GM12878 (cell line): ENCODE results near the gene RETSAT. TPM values are rescaled to one million over a fixed set of nuclear protein-coding genes. Genes with fewer than 3 reads are reported as not detected.
A peak's percentile ranks its signal among the peaks of the same experiment; 100 is the strongest.

ENCODE experiments used
- ATAC-seq: fragments of 200-7000 bp; cut with Tn5 transposase; 3 replicates; pipeline ENCODE4 v1.9.1; 2020; ENCODE audit warnings: mild to moderate bottlenecking, moderate library complexity
- BruUV-seq: library from RNA; stranded (reverse); fragments of 400-500 nt; replicated peaks from 2 replicates; lab custom pipeline; 2021; lab: Mats Ljungman, UMichigan
- CTCF ChIA-PET: fragments of 300-600 bp; sonication (Branson Sonifier 250); formaldehyde crosslinking; extraction: SDS; loops from one replicate; lab custom pipeline; 2021; ENCODE audit warnings: inconsistent platforms; lab: Yijun Ruan, JAX
- POLR2A ChIA-PET: fragments of 350-600 bp; formaldehyde crosslinking; extraction: SDS; loops from one replicate; lab custom pipeline; 2021; ENCODE audit warnings: inconsistent platforms; lab: Charles Lee
- RAD21 ChIA-PET: fragments of 300-600 bp; sonication (Branson Sonifier 250); formaldehyde crosslinking; loops from one replicate; lab custom pipeline; 2023; ENCODE audit warnings: antibody characterized with exemption; ENCODE audit not compliant: unreplicated experiment; lab: Charles Lee
- SMC1A ChIA-PET: fragments of 300-600 bp; sonication (Branson Sonifier 250); formaldehyde crosslinking; loops from one replicate; lab custom pipeline; 2023; ENCODE audit not compliant: unreplicated experiment, uncharacterized antibody; lab: Charles Lee
- DNase-seq: peaks from one replicate; pipeline ENCODE4 v3.0.0-alpha.2; 2011; ENCODE audit warnings: low read depth, low spot score
- FAIRE-seq: peaks from 3 replicates; lab custom pipeline; 2011; peaks lifted over from hg19 to GRCh38; lab: Jason Lieb, UNC
- H2AFZ ChIP-seq: 2 replicates; pipeline ENCODE4 v1.6.0; 2011; ENCODE audit warnings: low read depth, low read length, control low read depth; ENCODE audit not compliant: control insufficient read depth
- H3K27ac ChIP-seq: 2 replicates; pipeline ENCODE4 v1.5.1; 2011; ENCODE audit warnings: control low read depth; ENCODE audit not compliant: control insufficient read depth, insufficient read depth
- H3K27me3 ChIP-seq, 2 experiments: replicated peaks in 1 of 2; 2 replicates each; pipeline versions ENCODE4 v1.6.0 to v1.6.1; 2011; ENCODE audit warnings: low read length in 1 of 2; ENCODE audit not compliant: control insufficient read depth in 2 of 2, insufficient read depth in 2 of 2
- H3K36me3 ChIP-seq, 2 experiments: 2 replicates each; pipeline ENCODE4 v1.5.1; 2011; ENCODE audit warnings: low read length in 1 of 2; ENCODE audit not compliant: control insufficient read depth in 2 of 2, insufficient read depth in 2 of 2
- H3K4me1 ChIP-seq: 2 replicates; pipeline ENCODE4 v1.6.1; 2011; ENCODE audit warnings: mild to moderate bottlenecking, low read length, moderate library complexity, mixed read lengths; ENCODE audit not compliant: control insufficient read depth, insufficient read depth
- H3K4me2 ChIP-seq: 2 replicates; pipeline ENCODE4 v1.6.0; 2011; ENCODE audit warnings: control low read depth; ENCODE audit not compliant: control insufficient read depth, insufficient read depth
- H3K4me3 ChIP-seq: fragments of 200-600 bp; sonication (generic); 2 replicates; pipeline ENCODE4 v1.5.1; 2016
- H3K79me2 ChIP-seq: 2 replicates; pipeline ENCODE4 v1.6.0; 2011; ENCODE audit warnings: low read length; ENCODE audit not compliant: control insufficient read depth, insufficient read depth
- H3K9ac ChIP-seq: 2 replicates; pipeline ENCODE4 v1.8.0; 2011; ENCODE audit warnings: low read length, control low read depth, mixed read lengths; ENCODE audit not compliant: control insufficient read depth, insufficient read depth
- H3K9me3 ChIP-seq: replicated peaks from 3 replicates; pipeline ENCODE4 v1.5.1; 2011; ENCODE audit warnings: mild to moderate bottlenecking, low read length; ENCODE audit not compliant: control insufficient read depth, insufficient read depth
- H4K20me1 ChIP-seq: 2 replicates; pipeline ENCODE4 v1.6.0; 2011; ENCODE audit not compliant: control insufficient read depth, insufficient read depth
- CHD1 ChIP-seq: IDR thresholded peaks from 2 replicates; pipeline ENCODE4 v1.6.1; 2012; ENCODE audit warnings: low read depth, low read length, improper control_type of control experiment
- E2F4 ChIP-seq: IDR thresholded peaks from 2 replicates; pipeline ENCODE4 v1.6.1; 2012; ENCODE audit warnings: low read depth, low read length, improper control_type of control experiment
- E4F1 ChIP-seq: fragments of 450-650 bp; IDR thresholded peaks from 2 replicates; pipeline ENCODE4 v1.6.1; 2018; ENCODE audit warnings: borderline replicate concordance, mild to moderate bottlenecking; ENCODE audit not compliant: partially characterized antibody
- ESRRA ChIP-seq: IDR thresholded peaks from 2 replicates; pipeline ENCODE4 v1.6.1; 2012; ENCODE audit warnings: mild to moderate bottlenecking, low read length, improper control_type of control experiment
- ETV6 ChIP-seq, 2 experiments: fragments of 450-650 bp in 1 of 2; IDR thresholded peaks in 1 of 2; conservative IDR thresholded peaks in 1 of 2; 2 replicates each; pipeline ENCODE4 v1.6.1; 2014; ENCODE audit warnings: antibody characterized with exemption in 1 of 2, borderline replicate concordance in 1 of 2, low read depth in 1 of 2, mild to moderate bottlenecking in 1 of 2, moderate library complexity in 1 of 2
- IKZF1 ChIP-seq: fragments of 450-650 bp; conservative IDR thresholded peaks from 2 replicates; pipeline ENCODE4 v1.6.1; 2017; ENCODE audit warnings: antibody characterized with exemption, mild to moderate bottlenecking
- IRF4 ChIP-seq: IDR thresholded peaks from 2 replicates; pipeline ENCODE4 v1.6.1; 2011; ENCODE audit warnings: low read depth, low read length
- KAT2A ChIP-seq: conservative IDR thresholded peaks from 2 replicates; pipeline ENCODE4 v1.6.1; 2011; ENCODE audit warnings: low read depth, low read length; ENCODE audit not compliant: control insufficient read depth
- MTA2 ChIP-seq: fragments of 450-650 bp; IDR thresholded peaks from 2 replicates; pipeline ENCODE4 v1.6.1; 2016; ENCODE audit warnings: low read depth, mild to moderate bottlenecking, moderate library complexity
- NFIC ChIP-seq: IDR thresholded peaks from 2 replicates; pipeline ENCODE4 v1.6.1; 2012; ENCODE audit warnings: low read depth, mild to moderate bottlenecking, inconsistent platforms, low read length, moderate library complexity
- PKNOX1 ChIP-seq: fragments of 450-650 bp; IDR thresholded peaks from 2 replicates; pipeline ENCODE4 v1.6.1; 2016; ENCODE audit warnings: mild to moderate bottlenecking
- RUNX3 ChIP-seq: IDR thresholded peaks from 2 replicates; pipeline ENCODE4 v1.6.1; 2012; ENCODE audit warnings: low read length, inconsistent platforms
- TARDBP ChIP-seq: IDR thresholded peaks from 2 replicates; pipeline ENCODE4 v1.6.1; 2016; ENCODE audit warnings: borderline replicate concordance
- TCF7 ChIP-seq: IDR thresholded peaks from 2 replicates; pipeline ENCODE4 v1.6.1; 2014; ENCODE audit warnings: antibody characterized with exemption, borderline replicate concordance
- ZBED1 ChIP-seq: IDR thresholded peaks from 2 replicates; pipeline ENCODE4 v1.6.1; 2016; ENCODE audit warnings: borderline replicate concordance
- WGBS: methylation state at CpG from one replicate; pipeline ENCODE4 v1.1.6; 2016; ENCODE audit warnings: low lambda C conversion rate; ENCODE audit not compliant: insufficient replicate concordance, insufficient coverage; ENCODE audit errors: missing lambda C conversion rate; 5-methylcytosine and 5-hydroxymethylcytosine counted together
- in situ Hi-C: fragments of 300-500 bp; cut with MboI; formaldehyde crosslinking; loops from 9 replicates; pipeline ENCODE4 v1.14.3; 2018; ENCODE audit warnings: mixed read lengths
- intact Hi-C: fragments of 100-400 bp; cut with micrococcal nuclease; formaldehyde crosslinking; loops from one replicate; pipeline ENCODE4 v1.14.2; 2022; ENCODE audit not compliant: unreplicated experiment
- polyA plus RNA-seq, 11 experiments: library from polyadenylated mRNA; depleted of rRNA in 4 of 11; unstranded in 6 of 11; stranded (reverse) in 5 of 11; fragments of >200 nt; fragmentation: Nextera tagmentation in 4 of 11; fragmentation: Illumina TruSeq in 1 of 11; extraction: Ambion mirVana in 4 of 11; extraction: Trizol in 1 of 11; gene quantifications; 1 replicate in 1 of 11; 2 replicates in 10 of 11; pipeline versions ENCODE4 v1.2.1 to v1.2.3, GENCODE V29; 2011 to 2016; ENCODE audit warnings: inconsistent platforms in 2 of 11, missing spikeins in 2 of 11, low read depth in 1 of 11
- total RNA-seq, 4 experiments: library from RNA; depleted of rRNA in 3 of 4; stranded (reverse); fragments of >200 nt in 3 of 4; fragmentation: Illumina TruSeq in 1 of 4; extraction: Trizol in 1 of 4; gene quantifications; 2 replicates each; pipeline versions ENCODE4 v1.2.1 to v1.2.3, GENCODE V29; 2013 to 2021

The RETSAT gene
- total and polyA plus RNA-seq, 10 of the 15 experiments (the other 5 are each of a cell fraction or from before 2014, with no cell fraction given) = 3.3 to 28.8 (median 22.0) TPM

GRCh38 chr2:85354286-85355072 is at the start of gene RETSAT, which contains the start of gene ELMOD3 (continued):
- TF ChIP-seq E4F1 (peak; percentile 74), IRF4 (peak; percentile 29; the same call in 1 of the 2 replicates), E2F4 (peak; percentile 78), RUNX3 (peak; percentile 77), NFIC (no peak)

- Histone ChIP-seq H3K36me3 (no peaks in the 10 kb centered on the region; a peak in 2 of 4 replicates), H2AFZ (no peak overlapping the region), H3K9ac (no peak overlapping the region), H3K4me3 (no peak overlapping the region), H3K27me3 (no peaks in the 10 kb centered on the region), H3K4me2 (no peak overlapping the region), H4K20me1 (no peaks in the 10 kb centered on the region), H3K79me2 (no peaks in the 10 kb centered on the region), H3K9me3 (no peaks in the 10 kb centered on the region; the same call in 1 of the 3 replicates), H3K4me1 (peaks cover 8% of the 10 kb centered on the region), H3K27ac (no peak overlapping the region)
- DNase-seq = no peak
- in situ Hi-C loops = no loop called here
- 0 out of 3 replicates have a peak, but pooled peaks have one; percentile 29 for ATAC-seq
- no peak for FAIRE-seq
- no TSS peak for BruUV-seq
- intact Hi-C loops = no loop called here
- no peak for TF ChIP-seq KAT2A
- TF ChIP-seq TCF7 = no peak
- TF ChIP-seq ETV6 (conservative IDR thresholded peaks at IDR 0.05 in 1 of 2, IDR thresholded peaks at IDR 0.05 in 1 of 2; ENCODE audit: borderline replicate concordance in 1 of 2, low read depth in 1 of 2) = no peak
- TF ChIP-seq ESRRA = no peak
- TF ChIP-seq PKNOX1 = no peak
- TF ChIP-seq MTA2 = no peak
- TF ChIP-seq IKZF1 = no peak
- TF ChIP-seq TARDBP = no peak
- TF ChIP-seq CHD1 = no peak
- TF ChIP-seq ZBED1 = no peak
- ChIA-PET POLR2A (no interaction called here), SMC1A (interaction anchor here (1.0 kb wide), 1 partner anchor 150 kb away, joined by 3 read pairs; no protein-coding TSS in a partner anchor), CTCF (no interaction called here), RAD21 (no interaction called here)
- WGBS = 82% methylated on average over 8 of the region's 8 CpGs
Measured at GRCh38 chr2:85401844-85402243, 47.5 kb upstream of the RETSAT start.
